Posterior vena cava (tissue), 2 donors: ENCODE data around the gene CEP112. TPM values are rescaled to one million over a fixed set of nuclear protein-coding genes. Genes with fewer than 3 reads are reported as not detected.
"Not testable (repeated sequence)": the region's sequence is repeated elsewhere in the genome, so short reads cannot be mapped to it uniquely, and the experiment has no call there.

Source experiments
- DNase-seq: peaks from one replicate; pipeline ENCODE4 v3.0.0-alpha.2; 2020; ENCODE audit warnings: low spot score
- intact Hi-C, 2 donors: fragments of 100-400 bp; cut with DNase I; formaldehyde crosslinking; loops; one replicate each; pipeline versions ENCODE4 v1.14.1 to v1.14.2; 2022 to 2023
- total RNA-seq, 2 donors: library from RNA; stranded (reverse); fragmentation: NEBNext Ultra II Directional; extraction: Animal tissue kit (Norgen Biotek cat#: 25700); gene quantifications; one replicate each; pipeline ENCODE4 v1.2.1, GENCODE V29; 2021
- donor health status: DM: yes; HTN: yes; CAD: no.
- donor health status: DM: yes; HTN: yes; CAD: no.

CEP112 gene
- total RNA-seq, 2 donors from 2014 or later = 27.5 to 33.4 TPM

DNA sequence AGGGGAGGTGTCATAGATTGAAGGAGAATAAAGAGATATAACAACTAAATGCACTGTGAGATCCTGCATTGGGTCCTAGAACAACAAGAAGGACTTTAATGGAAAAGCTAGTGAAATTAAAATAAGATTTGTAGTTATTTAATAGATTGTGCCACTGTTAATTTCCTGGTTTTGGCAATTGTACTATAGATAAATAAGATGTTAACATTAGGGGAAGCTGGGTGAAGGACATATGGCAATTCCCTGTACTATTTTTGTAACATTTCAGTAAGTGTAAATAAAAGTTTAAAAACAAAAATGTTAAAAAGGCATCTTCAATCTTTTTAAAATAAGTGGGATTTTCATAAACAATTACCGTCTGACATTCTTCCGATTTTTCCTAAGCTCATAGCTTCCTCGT is 372.1 kb downstream of the CEP112 start:
- DNase-seq = no peak
- intact Hi-C loops = no loop called here

DNA sequence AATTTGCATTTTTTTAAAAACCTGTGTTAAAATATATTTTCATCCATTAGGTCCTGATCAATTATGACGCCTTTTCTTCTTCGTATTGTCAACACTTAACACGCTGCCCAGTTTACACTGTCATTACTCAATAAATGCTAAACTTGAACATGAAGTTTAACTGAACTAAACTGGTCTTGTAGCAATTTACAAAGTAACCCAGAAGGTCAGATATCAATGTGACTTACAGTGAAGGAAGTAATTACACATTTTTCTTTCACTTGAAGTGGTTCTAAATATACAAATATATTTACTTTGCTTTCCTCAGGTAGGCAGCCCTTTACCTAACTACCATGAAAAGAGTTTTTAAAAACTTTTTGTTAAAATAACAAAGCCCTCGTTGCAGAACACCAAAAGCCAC is 374.0 kb downstream of the CEP112 start:
- intact Hi-C loops = no loop called here
- DNase-seq = no peak

DNA sequence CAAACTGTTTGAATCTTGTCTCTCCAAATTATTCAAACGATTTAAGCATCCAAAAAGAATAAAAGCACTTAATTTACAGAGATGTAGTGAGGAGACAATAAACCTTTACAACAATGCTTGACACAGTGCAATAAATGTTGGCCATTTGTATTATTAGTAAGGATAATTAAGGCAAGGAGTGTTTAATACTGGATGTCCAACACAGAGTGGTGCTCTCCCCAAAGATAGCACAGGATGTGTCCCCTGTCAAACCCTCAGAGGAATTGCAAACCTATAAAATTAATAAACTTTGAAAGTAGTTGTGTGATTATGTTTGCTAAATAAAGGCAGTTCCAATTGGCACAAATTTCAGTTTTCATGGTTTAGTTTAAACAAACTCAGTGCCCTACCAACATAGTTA is 377.5 kb downstream of the CEP112 start:
- no peak for DNase-seq
- intact Hi-C loops = no loop called here

DNA sequence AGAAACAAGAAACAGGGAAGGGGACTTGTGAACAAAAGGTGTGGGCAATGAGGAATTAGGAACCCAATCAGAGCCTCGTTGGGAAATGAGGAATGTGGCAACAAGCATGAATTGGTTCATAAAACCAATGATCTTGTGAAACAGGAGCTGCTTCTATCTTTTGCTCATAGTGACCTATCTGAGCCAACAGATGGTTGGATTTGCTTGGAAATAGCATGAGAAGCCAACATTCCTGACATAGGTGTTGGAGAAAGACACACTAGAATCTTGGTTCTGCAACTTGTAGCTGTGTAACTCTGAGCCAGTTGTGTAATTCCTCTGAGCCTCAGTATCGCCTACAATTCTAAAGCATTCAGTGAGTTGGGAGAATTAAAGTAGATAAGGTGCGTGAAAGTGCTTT is 378.6 kb downstream of the CEP112 start:
- intact Hi-C loops = no loop called here
- no peak for DNase-seq

DNA sequence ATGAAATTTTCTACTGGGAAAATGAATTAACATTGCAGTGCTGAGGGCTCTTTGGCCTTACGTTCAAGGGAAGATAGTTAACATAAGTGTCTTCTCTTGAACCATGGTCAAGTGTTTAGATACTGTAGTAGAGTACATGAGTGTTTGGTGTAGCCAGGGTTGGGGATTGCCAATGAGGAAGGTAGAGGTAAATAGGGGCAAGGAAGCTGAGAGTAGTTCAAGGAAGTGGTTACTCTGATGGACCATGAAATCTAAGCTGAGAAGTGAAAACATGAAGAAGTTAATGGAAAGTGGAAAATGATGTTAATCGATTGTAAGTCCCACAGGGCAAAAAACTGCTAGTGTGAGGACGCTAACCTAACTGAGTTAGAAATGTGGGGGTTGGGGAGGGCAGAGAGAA is 380.9 kb downstream of the CEP112 start:
- intact Hi-C loops = no loop called here
- DNase-seq = no peak

DNA sequence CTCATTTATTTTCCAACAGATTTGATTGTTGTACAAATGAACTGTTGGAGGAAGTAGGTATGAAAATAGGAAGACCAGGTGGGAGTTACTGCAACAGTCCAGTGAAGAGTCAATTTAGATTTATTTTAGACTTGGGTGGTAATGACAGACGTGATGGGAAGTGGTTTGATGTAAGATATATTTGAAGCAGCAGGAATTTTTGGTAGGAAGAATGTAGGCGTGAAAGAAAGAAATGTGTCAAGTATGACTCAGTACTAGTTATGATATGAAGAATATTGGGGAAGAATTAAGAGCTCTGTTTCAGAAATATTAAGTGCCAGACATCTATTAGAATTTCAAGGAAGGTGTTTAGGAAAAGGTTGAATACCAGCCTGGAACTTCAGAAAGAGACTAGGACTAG is 382.6 kb downstream of the CEP112 start:
- intact Hi-C loops = no loop called here
- no peak for DNase-seq

DNA sequence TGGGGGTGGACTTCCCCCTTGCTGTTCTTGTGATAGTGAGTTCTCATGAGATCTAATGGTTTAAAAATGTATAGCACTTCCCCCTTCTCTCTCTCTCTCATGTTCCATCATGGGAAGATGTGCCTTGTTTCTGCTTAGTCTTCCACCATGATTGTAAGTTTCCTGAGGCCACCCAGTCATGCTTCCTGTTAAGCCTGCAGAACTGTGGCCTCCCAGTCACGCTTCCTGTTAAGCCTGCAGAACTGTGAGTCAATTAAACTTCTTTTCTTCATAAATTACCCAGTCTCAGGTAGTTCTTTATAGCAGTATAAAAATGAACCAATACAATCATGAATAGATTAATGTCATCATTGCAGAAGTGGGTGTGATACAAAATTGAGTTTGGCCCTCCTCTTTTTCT is 383.4 kb downstream of the CEP112 start:
- intact Hi-C loops, DNase-seq: not testable (repeated sequence)

DNA sequence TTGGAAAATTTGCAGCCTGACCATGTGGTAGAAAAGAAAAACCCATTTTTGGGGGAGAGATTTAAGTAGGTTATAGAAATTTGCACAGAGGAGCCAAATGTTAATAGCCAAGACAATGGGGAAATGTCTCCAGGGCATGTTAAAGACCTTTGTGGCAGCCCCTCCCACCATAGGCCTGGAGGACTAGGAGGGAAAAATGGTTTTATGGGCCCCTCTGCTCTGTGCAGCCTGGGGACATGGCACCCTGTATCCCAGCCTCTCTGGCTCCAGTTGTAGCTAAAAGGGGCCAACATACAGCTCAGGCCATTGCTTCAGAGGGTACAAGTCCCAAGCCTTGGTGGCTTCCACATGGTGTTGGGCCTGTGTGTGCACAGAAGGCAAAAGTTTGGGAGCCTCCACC is 384.6 kb downstream of the CEP112 start:
- intact Hi-C loops = no loop called here
- DNase-seq = no peak

DNA sequence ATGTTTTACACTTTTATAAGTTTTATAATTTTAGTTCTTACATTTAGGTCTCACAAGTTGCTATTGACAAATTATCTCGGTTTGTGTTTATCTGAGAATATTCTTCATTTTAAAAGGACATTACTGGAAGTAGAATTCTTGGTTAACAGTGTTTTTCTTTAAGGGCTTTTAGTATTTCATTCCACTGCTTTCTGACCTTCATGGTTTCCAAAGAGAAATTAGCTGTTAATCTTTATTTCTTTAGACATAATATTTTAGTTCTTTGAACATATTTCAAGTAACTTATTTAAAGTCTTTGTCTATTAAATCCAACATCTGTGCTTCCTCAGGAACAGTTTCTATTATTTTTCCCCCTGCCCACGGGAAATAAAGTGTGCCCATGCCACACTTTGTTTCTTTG is 390.4 kb downstream of the CEP112 start:
- DNase-seq = no peak
- intact Hi-C loops = no loop called here

DNA sequence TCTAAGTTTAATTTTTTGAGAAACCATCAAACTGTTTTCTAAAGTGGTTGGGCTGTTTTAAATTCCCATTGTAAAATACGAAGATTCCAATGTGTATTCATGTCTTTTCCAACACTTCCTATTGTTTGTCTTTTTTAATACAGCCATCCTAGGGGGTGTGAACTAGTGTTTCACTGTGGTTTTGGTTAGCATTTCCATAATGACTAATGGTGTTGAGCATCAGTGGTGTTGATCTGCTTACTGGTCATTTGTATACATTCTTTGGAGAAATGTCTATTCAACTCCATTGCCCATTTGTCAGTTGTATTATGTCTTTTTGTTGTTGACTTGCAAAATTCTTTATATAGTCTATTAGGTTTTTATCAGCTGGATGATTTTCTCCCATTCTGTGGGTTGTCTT is 391.3 kb downstream of the CEP112 start:
- intact Hi-C loops = no loop called here
- DNase-seq = no peak

DNA sequence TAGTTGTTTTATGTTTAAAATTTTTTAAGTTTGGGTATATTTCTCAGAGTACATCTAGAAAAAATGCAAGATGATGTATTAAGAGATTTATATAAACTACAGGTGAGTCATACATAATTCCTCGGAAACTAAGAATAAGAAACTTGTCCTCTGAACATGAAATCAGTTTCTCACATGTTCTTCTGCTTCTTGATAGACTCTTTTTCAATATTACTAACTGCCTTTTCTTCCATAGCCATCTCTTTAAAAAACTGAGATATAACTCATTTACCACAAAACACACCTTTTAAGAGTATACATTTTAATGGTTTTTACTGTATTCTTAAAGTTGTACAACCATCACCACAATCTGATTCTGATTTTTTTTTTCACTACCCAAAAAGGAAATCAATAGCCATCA is 392.1 kb downstream of the CEP112 start:
- intact Hi-C loops = loop anchor here in 1 of 2 donors (5.0 kb wide), 1 partner anchor 757 kb away; no protein-coding TSS in a partner anchor

DNA sequence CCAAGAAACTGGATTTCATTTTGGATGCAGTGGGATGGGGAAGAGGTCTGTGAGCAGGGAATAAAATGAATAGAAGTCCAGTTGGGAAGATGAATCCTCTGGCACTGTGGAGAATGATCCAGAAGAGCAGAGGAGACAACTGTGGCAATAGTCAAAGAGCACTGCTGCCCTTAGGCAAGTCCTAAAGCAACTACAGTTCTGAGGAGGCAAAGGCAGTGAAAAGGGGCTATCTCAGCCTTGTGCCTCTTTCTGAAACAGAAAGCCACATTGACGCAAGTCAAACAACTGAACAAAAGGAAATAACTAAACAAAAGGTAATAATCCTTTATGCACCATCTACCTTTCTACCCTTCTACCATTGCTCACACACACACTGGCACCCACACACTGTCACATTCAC is 392.5 kb downstream of the CEP112 start:
- no peak for DNase-seq
- intact Hi-C loops = loop anchor here in 1 of 2 donors (5.0 kb wide), 1 partner anchor 758 kb away; no protein-coding TSS in a partner anchor

More for the DNA sequence above, 392.1 kb downstream of the CEP112 start:
- DNase-seq = no peak

DNA sequence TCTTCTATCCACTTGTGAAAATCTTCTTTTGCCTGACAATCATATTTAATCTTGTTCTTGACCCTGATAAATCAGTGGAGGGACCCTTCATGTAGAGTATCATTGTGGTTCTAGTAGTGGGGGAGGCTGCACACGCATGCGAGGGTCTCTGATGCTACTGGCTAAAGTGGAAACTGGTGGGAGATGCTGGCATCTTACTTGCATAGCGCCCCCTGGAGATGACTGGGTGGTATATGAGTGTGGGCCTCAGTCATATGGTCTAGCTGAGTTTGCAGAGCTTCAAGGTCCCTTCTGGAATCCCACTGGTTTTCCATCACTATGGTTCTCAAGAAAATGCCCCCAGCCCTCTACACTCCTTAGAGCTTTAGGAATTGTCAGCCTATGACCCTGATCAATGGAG is 394.1 kb downstream of the CEP112 start:
- intact Hi-C loops = loop anchor here in 1 of 2 donors (5.0 kb wide), 1 partner anchor 759 kb away; no protein-coding TSS in a partner anchor
- DNase-seq = no peak

DNA sequence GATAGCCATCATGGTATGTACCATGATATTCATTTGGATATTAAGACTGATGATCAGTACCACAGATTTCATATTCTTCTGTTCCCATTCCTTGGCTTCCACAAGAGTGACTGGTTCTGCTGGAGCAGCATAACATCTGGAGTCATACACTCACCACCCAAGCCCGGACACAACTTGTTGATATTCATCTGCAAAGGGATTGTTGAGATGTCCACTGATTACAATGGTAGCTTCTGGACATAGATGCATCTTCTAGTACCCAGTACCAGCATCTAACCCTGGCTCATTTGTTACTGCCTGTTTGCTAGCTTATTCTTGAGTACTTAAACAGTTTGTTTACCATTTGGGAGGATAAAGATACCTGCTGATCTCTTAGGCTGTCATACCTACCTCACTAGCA is 394.8 kb downstream of the CEP112 start:
- intact Hi-C loops = loop anchor here in 1 of 2 donors (5.0 kb wide), 1 partner anchor 760 kb away; no protein-coding TSS in a partner anchor
- DNase-seq = no peak

DNA sequence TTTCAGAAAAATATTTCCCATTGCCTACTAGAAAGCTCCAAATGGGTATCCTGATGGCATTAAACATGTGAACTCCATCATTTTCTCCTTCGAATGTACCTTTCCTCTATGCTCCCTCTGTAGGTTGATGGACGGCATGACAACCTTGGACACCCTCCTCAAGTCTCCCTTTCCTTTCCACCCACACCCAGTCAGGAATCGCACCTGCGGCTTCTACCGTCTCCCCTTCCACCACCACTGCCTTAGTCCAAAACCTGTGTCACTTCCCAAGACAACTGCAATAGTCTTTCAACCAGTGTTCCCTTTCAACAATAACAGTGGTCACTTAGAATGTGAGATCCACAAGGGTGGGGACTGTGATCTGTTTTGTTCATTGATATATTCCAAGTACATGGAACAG is 397.4 kb downstream of the CEP112 start:
- intact Hi-C loops = no loop called here
- DNase-seq = no peak

DNA sequence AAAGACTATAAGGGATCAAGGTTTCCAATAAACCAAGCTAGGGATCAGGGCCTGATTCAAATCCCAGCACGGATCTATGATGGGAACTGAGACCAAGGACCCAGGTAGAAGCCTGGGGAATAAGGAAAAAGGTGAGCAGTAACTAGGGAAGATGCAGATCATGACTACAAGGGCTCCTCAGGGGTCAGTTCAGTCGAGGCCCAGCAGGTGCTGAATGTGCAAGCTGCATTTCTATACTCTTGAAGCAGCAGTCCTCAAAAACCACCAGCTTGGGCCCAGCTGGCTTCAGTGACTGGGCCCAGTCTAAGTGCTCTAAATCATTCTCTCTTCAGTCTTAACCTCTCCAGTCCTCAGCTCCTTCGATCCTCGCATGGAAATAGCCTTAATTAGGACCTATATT is 401.7 kb downstream of the CEP112 start:
- intact Hi-C loops = no loop called here
- DNase-seq = no peak

DNA sequence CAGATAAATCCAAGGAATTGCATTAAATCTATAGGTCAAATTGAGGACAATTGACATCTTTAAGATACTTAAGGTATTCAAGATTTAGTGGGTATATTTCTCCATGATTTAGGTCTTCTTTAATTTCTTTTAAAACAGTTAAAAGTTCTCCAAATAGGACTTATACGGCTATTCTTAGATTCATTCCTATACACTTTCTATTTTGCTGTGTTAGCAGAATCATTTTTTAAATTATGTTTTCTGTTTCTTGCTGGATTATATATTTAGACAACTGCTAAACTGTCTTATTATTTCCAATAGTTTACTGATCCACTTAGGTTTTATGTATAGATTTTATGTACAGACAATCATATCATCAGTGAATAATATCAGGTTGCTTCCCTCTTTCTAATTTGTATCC is 404.4 kb downstream of the CEP112 start:
- DNase-seq = no peak
- intact Hi-C loops = loop anchor here in 1 of 2 donors (10.0 kb wide), 1 partner anchor 233 kb away; no protein-coding TSS in a partner anchor

DNA sequence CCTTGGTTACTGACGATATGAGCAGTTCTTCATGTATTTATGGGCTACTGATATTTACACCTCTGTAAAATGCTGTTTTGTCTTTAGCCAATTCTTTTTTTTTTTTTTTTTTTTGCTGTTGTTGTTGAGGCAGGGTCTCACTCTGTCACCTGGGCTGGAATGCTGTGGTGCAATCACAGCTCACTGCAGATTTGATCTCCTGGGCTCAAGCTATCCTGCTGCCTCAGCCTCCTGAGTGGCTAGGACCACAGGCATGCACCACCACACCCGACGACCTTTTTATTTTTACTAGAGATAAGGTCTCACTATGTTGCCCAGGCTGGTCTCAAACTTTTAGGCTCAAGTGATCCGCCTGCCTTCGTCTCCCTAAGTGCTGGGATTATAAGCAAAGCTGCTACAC is 405.5 kb downstream of the CEP112 start:
- no peak for DNase-seq
- intact Hi-C loops = loop anchor here in 1 of 2 donors (10.0 kb wide), 1 partner anchor 232 kb away; no protein-coding TSS in a partner anchor

DNA sequence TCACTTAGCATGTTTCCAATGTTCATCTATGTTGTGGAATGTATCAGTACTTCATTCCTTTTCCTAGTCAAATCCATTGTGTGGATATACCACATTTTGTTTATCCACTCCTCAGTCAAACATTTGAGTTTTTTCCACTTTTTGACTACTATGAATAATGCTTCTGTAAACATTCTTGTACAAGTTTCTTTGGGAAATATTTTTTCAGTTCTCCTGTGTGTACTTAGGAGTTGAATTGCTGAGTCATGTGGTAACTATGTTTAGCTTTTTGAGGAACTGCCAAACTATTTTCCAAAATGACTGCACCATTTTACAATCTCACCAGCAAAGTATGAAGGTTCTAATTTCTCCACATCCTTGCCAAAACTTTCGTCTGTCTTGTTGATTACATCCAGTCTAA is 406.8 kb downstream of the CEP112 start:
- no peak for DNase-seq
- intact Hi-C loops = loop anchor here in 1 of 2 donors (10.0 kb wide), 1 partner anchor 230 kb away; no protein-coding TSS in a partner anchor

DNA sequence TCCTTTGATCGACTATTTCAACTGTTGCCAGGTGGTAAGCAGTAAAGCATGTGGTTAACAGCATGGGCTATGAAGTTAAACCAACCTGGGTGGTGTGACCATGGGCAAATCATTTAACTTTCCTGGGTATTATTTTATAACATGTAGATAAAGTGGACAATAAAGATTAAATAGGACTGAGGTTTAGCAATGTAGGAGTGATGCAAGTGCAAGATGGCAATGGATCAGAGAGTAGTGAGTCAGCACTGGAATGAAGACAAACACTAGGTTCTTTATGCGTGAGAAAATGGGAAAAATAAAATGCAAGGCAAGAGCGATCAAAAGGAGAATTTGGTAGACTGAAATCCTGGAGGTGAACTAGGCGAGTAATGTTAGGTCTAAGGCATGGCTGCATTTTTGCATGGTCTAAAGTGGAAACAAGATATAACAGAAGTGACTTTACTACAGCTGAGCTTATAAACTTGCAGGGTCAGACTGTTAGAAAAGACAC is 408.0 kb downstream of the CEP112 start:
- intact Hi-C loops = loop anchor here in 1 of 2 donors (10.0 kb wide), 1 partner anchor 229 kb away; no protein-coding TSS in a partner anchor
- no peak for DNase-seq

DNA sequence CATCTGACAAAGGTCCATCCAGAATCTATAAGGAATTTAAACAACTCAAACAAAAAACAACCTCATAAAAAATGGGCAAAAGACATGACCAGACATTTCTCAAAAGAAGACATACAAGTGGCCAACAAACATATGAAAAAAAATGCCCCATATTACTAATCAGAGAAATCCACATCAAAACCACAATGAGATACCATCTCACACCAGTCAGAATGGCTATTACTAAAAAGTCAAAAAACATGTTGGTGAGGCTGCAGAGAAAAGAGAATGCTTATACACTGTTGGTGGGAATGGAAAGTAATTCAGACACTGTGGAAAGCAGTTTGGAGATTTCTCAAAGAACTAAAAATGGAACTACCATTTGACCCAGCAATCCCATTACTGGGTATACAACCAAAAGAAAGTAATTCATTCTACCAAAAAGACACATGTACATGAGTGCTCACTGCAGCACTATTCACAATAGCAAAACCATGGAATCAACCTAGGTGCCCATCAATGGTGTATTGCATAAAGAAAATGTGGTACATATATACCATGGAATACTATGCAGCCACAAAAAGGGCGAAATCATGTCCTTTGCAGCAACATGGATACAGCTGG is 409.7 kb downstream of the CEP112 start:
- not testable (repeated sequence) for DNase-seq
- intact Hi-C loops = loop anchor here in 1 of 2 donors (10.0 kb wide), 1 partner anchor 227 kb away; no protein-coding TSS in a partner anchor
